Embryonic facial prominence (tissue), 1 donor: ENCODE results near the gene FN3KRP.

Experiments
- DNase-seq: peaks from one replicate; pipeline ENCODE4 v3.0.0-alpha.2; 2016; ENCODE audit errors: extremely low spot score

The FN3KRP gene

DNA sequence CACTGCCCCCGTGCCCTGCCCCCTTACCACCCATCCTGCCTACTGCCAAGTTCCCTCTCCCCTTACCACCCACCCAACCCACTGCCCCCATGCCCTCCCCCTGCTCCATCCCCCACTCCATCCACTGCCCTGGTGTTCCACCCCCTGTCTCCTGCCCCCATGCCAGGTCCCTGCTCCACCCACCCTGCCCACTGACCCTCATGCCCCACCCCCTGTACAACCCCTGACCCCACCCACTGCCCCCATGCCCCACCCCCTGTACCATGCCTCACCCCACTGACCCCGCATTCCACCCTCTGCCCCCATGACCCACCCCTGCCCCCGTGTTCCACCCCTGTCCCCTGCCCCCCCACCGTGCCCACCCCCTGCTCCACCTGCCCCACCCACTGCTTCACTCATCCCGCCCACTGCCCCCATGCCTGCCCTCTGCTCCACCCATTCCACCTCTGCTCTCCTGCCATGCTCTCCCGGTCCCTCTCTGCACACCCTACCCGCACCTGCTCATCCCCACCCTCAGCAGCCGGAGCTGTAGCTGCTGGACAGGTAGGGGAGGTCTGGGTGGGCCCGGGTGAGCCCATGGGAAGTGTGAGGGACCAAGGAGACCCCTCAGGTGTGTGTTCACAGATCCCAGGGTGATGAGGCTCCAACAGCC lies 7.4 kb upstream of the FN3KRP start:
- DNase-seq: no peak

DNA sequence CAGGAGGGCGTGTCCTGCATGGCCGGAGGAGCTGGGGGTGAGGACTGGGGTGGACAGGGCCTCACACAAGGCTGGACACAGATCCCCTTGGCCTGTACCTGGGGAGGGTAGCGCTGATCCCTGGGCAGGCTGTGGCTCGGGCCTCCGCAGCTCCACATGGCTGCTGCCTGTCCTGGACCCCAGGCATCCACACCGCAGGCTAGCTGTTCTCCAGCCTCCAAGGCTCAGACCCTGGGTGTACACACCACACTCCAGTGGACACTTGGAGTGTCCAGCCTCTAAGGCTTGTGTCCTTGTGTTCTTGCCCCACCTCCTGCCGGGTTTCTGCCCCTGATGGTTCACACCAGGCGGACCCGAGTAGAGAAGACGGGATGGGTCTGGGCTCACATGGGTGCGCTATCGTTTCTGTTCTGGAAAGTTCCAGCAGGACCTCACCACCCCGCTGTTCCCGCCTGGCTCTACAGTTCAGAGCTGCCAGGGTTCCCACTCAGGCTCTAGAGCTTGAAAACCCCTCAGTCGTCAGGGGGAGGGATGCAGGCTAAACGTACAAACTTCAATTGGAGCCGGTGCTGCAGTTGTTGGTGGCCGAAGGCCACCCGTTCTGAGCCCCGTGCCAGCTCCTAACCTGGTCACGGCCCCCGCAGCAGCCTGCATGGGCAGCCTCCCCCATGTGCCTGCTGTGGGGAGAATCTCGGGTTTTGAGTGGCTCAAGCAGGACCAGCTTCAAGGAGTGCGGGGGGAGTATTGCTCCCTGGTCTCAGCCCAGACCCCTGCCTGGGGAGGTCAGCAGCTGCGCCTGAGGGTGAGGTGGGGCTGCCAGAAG lies 6.6 kb upstream of the FN3KRP start:
- no peak for DNase-seq

DNA sequence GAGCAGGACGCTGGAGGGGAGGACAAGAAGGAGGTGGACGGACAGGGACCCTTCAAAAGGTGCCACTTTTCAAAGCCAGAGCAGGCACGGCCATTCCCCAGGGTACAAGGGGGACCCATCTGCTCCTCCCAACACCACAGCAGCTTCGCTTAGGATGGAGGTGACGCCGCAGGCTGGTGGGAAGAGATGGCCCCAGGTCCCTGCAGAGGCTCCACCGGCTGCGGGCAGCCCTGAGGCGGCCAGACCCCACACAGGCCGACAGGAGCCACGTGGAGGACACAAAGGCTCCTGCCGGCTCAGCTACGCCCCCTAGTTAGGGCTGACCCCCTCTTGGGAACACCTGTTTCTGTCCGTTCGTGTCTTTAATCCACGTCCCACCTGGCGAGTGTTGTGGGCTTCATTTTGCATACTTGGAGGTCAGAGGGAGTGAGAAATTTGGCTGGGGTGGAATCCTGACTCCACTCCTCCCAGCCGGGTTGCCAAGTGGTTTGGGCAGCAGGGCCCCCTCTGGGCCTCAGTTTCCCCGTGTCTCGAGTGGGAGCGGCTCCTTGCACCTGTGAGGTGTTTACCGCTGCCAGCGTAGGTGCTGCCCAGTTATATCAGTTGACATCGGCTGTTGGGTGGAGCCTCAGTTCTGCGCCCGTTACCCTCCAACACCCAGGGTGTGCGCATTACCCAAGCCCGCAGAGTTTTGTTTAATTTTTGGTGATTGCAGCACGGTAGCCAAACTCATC lies 5.8 kb upstream of the FN3KRP start:
- DNase-seq: no peak

DNA sequence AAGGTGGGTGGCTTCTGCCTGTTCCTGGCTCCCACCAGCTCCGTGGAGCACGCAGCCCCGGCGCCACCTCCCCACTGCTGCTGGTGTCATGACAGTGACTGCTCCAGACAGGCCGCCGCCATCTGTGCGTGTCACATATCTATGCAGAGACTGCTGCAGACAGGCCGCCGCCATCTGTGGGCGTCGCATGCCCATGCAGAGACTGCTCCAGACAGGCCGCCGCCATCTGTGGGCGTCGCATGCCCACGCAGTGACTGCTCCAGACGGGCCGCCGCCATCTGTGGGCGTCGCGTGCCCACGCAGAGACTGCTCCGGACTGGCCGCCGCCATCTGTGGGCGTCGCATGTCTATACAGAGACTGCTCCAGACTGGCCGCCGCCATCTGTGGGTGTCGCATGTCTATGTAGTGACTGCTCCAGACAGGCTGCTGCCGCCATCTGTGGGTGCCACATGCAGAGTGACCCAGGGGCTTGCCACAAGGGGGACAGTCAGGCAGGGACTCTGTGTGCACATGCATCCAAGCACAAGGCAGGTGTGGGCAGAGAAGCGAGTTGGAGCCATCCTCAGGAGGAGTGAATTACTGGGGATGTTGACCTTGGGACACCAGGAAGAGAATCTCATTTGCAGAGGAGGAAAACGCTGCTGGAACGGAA lies 3.3 kb upstream of the FN3KRP start:
- DNase-seq: no peak

DNA sequence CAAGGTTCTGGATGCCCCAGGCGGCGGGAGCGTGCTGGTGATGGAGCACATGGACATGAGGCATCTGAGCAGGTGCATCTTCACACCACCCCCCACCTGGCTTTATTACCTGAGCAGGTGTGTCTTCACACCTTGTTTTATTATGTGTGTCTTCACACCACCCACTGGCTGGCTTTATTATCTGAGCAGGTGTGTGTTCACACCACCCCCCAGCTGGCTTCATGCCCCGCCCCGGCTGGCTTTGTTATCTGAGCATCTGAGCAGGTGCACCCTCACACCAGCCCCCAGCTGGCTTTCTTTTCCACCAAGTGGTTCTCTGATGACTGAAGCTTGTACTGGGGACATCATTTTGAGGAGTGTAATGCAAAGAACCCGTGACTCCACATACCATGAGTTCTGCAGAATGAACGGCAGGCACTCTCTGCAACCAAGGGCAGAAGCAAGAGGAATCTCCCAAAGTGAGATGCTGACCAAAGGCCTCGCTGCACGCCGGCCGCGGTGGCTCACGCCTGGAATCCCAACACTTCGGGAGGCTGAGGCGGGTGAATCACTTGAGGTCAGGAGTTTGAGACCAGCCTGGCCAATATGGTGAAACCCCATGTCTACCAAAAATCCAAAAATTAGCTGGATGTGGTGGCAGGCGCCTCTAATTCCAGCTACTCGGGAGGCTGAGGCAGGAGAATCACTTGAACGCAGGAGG lies 2.6 kb downstream of the FN3KRP start:
- no peak for DNase-seq

DNA sequence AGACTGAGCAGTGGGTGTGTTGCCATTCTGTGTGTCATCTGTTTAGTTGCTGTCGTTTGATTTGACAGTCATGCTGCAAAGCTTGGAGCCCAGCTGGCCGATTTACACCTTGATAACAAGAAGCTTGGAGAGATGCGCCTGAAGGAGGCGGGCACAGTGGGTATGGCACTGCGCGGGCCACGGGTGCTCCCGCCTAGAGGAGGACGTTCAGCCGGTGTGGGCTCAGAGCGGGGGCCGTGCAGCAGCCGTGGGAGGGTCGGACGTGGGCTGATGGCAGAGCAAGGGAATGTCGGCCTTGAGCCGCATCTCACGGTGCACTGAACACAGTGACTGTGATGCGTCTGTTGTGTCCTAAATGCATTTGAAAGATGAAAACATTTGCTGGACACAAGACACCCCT lies 3.7 kb downstream of the FN3KRP start:
- no peak for DNase-seq

DNA sequence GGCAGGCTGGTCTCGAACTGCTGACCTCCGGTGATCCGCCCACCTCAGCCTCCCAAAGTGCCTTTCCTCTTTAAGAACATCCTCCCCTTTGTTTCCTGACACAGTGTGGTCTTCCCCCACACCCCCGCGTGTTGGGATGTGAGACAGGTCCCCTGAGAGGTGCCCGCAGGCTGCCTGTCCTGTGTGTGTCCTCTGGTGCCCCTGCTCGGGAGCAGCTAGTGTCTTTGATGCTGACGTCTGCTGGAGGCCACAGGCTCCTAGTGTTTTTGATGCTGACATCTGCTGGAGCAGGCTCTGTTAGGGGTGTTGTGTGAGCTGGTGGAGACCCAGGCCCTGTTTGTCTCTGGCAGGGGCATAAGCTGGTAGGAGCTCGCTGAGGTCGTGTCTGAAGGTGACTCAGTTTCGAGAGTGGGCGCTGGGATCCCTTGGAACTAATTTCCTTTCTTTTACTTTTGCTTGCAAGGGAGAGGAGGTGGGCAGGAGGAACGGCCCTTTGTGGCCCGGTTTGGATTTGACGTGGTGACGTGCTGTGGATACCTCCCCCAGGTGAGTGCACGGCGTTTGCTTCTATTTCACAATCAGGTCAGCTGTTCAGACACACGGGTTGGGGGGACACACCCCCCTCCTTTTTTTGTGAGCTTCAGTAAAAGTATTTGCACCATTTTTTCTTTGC lies 6.0 kb downstream of the FN3KRP start:
- DNase-seq: no peak

DNA sequence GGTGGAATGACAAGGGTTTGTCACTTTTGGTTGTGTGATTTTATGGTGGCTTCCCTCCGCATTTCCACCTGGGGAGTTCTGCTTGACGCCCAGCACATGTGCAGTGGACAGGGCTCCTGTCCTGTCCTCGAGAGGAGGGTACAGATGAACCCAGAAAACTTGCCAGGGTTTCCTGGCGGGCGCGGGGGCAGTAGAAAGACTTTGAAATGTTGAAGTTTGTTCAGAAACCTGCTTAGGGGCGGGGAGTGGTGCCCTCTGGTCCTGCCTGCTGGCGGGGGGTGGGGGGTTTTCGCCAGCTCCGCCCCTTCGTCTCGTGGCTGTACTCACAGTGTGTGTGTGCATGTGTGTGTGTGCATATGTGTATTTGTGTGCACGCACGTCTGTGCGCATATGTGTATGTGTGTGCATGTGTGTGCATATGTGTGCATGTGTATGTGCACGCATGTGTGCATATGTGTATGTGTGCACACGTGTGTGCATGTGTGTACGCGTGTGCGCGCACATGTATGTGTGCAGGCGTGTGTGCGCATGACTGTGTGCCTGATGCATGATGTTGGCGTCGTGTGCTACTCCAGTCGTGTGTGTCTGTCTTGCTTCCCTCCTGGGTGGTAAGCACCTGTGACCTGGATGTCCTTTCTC lies 6.8 kb downstream of the FN3KRP start:
- DNase-seq: no peak

DNA sequence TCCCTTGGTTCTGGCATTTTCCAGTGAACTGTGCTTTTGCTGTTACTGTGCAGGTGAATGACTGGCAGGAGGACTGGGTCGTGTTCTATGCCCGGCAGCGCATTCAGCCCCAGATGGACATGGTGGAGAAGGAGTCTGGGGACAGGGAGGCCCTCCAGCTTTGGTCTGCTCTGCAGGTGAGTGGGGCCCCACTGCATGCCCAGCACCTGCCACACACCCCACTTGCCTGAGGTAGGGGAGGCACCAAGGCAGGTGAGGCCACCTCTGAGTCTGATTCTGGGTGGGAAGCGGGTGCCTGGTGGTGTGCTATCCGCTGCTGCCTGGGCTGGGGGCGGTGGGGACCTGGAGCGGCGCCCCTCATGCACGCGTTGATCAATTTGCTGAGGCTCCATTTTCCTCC lies 9.9 kb downstream of the FN3KRP start:
- DNase-seq: no peak

DNA sequence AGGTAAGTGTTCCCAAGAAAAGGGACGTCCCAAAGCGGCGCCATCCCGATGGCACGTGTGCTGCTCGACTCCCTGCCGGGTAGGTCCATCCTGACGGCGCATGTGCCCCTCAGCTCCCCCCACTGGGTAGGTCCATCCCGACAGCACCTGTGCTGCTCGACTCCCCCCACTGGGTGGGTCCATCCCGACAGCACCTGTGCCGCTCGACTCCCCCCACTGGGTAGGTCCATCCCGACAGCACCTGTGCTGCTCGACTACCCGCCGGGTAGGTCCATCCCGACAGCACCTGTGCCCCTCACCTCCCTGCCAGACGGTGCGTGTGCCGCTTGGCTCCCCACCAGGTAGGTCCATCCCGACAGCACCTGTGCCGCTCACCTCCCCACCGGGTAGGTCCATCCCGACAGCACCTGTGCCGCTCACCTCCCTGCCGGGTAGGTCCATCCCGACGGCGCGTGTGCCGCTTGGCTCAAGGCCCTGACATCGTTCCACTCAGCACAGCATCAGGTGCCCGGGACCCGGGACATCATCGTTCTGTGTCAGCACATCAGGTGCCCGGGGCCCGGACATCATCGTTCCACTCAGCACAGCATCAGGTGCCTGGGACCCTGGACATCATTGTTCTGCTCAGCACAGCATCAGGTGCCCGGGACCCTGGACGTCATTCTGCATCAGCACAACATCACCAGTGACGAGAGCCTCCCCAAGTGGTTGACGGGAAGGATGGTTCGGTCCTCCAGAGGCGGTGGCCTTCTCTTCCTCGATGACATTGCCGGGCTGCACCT lies 13.2 kb downstream of the FN3KRP start:
- no peak for DNase-seq

DNA sequence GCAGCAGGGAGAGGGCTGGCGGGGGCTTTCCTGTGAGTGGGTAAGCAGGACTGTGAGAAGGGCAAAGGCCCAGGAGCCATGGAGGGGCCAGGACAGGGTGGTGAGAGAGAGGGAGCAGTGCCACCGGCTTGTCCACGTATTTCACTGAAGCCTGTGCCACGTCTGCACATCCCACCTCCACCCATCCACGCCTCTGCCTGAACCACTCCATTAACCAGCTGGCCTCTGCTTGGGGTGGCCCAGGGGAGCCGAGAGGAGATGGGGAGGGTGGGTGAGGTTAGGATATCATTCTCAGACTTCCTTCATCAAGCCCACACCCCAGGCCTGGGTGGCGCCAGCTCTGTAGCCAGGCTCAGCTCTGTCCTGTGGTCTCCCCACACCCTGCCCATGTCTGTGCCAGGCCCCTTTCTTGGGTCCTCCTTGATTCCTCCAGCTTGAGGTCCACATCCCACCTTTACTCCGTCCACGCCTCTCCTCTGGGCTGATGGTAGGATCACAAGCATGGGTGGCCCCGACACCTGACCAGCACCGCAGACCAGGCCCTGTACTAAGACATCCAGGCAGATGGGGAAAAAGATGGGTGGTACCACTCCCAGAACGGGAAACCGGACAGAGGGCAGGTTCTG lies 15.7 kb downstream of the FN3KRP start:
- no peak for DNase-seq

DNA sequence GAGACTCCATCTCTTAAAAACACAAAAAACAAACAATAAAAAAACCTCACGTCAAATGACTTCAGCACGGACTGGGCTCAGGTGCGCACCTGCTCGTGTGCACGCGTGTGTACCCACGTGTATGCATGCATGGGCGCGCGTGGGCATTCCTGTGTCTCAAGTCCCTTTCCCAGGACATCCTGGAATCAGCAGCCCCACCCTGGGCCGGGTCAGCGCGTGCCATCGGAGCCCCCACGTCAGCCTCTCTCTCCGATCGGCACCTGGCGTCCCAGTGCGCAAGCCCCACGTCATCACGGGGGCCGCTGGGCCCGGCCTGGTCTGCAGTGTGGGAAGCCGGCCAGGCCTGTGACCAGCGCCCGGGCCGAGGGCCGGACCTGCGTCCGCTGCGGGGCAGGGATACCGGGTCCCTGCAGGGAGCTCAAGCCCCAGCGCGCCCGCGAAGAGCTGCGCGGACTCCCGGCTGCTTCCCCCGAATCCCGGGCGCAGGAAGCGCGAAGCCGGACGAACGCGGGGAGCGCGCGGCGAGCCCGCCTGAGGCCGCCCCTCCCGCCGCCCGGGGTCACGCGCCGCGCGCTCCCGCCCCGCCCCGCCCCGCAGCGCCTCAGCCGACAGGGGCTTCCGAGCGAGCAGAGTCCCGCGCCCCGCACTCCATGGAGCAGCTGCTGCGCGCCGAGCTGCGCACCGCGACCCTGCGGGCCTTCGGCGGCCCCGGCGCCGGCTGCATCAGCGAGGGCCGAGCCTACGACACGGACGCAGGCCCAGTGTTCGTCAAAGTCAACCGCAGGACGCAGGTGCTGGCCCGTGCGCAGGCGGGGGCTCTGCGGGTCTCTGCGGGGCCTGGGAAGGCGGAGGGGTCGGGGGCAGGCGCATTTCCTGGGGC lies 18.7 kb downstream of the FN3KRP start, which contains the start of gene FN3K:
TSS of gene FN3K (plus strand) at position 629 of the 880 bp plus-strand sequence. CDS start at position 651, 22 bp downstream.
- no peak for DNase-seq

DNA sequence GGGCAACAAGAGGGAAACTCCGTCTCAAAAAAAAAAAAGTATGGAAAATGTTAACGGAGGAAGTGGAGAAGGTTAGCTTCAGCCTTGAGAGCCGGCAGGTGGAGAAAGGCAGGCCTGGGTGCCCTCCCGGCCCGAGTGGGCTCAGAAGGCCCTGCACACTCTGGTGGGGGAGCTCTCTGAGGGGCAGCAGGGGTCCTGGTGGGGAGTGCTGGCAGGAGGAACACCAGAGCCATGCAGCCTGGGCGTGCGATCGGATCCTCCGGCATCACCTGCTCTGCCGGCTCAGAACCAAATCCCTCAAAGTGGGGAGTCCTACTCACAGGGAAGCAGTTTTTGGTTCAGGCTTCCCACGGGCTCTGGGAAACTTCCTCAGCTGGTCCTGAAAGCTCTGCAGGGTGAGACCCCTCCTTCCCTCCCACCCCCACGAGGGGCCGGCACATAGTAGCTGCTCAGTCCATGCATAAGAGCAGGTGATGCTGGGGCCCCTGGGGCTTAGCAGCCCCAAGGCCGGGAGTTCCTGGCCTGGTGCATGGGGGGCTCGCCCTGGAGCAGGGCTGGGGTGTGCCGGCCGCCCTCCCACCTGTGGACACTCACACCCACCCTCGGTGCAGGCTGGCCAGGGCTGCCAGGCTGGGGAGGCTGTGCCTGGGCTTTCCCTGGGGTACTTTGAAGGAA lies 20.1 kb downstream of the FN3KRP start:
- no peak for DNase-seq

DNA sequence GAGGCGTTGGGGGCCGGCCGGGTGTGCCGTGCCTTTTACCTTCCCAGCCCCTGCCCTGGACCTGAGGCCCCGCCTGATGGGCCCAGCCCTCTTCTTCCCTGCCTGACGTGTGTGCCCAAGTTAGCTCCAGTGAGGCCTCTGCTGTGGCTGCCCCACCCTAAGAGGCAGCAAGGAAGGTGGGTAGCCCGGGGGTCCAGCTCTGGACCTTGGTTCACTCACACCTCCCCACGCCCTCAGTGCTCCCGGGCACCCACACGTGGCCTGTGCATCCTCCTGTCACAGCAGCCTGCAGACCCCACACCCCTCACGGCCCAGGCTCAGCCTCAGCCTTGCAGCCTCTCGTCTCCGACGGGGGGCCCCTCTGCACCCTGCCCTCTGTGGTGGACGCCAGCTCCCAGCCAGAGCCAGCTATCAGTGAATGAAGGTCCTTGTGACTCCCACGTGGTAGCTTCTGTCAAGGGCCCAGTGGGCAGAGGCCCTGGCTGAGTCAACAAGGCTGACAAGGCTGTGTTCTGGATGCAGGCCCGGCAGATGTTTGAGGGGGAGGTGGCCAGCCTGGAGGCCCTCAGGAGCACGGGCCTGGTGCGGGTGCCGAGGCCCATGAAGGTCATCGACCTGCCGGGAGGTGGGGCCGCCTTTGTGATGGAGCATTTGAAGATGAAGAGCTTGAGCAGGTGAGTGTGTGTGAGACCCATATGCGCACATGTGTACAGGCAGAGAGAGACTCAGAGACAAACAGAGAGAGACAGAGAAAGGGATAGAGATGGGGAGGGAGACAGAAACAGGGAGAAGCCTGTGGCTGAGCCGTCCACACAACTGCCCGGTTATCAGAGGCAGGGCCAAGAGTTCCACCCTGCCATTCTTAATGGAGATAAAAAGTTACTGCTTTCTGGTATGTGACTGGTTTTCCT lies 21.7 kb downstream of the FN3KRP start:
- no peak for DNase-seq

DNA sequence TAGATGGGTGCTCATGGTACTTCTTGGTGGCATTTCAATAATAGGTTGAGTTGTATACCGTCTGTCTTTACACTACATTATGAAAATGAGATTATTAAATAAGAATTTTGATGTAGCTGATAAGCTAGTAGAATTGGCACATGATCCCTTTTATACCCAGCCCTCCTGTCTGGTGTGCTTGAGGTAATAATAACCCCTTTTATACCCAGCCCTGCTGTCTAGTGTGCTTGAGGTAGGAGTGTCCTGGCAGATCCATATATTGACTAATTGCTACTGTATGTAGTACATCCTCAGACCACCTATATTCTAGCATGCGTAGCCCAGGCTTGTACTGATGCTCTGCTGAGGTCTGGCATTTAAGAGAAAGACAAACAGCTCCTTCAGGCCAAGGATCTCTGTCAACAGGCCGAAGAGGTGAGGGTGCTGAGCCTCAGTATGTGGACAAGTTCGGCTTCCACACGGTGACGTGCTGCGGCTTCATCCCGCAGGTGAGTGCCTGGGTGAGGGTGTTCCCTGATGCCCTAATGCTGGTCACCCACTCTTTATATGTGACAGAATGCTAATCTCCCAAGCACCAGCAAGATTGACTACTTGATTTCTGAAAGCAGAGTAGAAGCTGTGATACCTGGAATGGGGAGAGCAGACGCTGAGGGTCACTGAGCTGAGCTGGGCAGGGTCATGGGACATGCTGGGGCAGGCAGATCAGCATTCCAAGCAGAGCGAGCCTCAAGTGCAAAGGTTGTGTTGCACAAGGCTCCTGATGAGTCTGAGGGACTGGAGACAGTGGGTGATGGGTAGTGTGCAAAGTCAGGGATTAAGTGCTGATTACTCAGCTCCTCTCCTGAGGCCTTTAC lies 24.6 kb downstream of the FN3KRP start:
- DNase-seq: no peak
